NCI-H510A treated with DMSO at 0.1 percent for 48 hours (cell line): Measurements from ENCODE around the gene PRTN3.
"Not testable (repeated sequence)": the region's sequence is repeated elsewhere in the genome, so short reads cannot be mapped to it uniquely, and the experiment has no call there.

Source experiments
- DNase-seq: peaks from one replicate; lab custom pipeline; 2025; lab: John Stamatoyannopoulos, UW

The PRTN3 gene

DNA sequence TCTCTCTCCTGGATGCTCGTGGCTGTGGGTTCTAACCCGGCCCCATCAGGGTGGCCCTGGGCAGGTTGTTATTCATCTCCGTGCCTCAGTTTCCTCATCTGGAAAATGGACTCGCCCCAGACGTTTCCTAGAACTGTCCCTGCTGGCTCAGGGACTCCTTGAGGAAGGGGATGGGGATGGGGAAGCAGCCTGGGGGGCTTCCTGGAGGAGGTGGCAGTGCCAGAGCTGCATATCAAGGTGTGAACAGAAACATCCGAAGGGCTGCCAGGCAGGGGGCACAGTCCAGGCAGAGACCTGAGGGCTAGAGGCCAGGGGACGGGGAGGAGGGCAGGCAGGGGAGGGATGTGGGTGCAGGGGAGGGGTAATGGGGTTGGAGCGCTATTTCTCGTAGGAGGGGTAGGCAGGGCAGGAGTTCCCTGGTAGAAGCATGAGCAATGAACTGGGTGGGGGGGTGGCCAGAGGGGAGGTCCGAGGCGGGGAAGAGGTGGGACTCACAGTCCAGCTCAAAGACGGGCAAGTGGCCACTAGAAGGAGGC is 7.7 kb downstream of the PRTN3 start:
- no peak for DNase-seq

GRCh38 chr19:849195-849594 is 8.4 kb downstream of the PRTN3 start:
- DNase-seq, result not testable (repeated sequence)

GRCh38 chr19:850221-850978 is 9.6 kb downstream of the PRTN3 start:
- no peak for DNase-seq

- no peak for DNase-seq
Observed at GRCh38 chr19:850979-851335, 10.2 kb downstream of the PRTN3 start.

GRCh38 chr19:852136-853013 is 11.6 kb downstream of the PRTN3 start, which contains the start of gene ELANE:
Gene ELANE (plus strand): TSS chr19:852303. CDS start chr19:852329, 26 bp downstream.
- no peak for DNase-seq

- no peak for DNase-seq
Observed at GRCh38 chr19:853014-853585, 12.3 kb downstream of the PRTN3 start.

DNA sequence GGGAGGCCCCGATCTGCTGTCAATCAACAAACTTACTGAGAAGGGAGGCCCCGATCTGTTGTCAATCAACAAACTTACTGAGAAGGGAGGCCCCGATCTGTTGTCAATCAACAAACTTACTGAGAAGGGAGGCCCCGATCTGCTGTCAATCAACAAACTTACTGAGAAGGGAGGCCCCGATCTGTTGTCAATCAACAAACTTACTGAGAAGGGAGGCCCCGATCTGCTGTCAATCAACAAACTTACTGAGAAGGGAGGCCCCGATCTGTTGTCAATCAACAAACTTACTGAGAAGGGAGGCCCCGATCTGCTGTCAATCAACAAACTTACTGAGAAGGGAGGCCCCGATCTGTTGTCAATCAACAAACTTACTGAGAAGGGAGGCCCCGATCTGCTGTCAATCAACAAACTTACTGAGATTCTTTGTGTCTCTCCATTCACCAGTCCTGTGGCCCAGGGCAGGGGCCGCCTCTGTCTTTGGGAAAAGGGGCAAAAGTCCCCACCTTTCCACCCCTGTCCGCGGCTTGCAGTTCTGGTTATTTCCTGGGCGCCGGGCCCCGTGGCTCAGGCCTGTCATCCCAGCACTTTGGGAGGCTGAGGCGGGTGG is 12.9 kb downstream of the PRTN3 start:
- not testable (repeated sequence) for DNase-seq

DNA sequence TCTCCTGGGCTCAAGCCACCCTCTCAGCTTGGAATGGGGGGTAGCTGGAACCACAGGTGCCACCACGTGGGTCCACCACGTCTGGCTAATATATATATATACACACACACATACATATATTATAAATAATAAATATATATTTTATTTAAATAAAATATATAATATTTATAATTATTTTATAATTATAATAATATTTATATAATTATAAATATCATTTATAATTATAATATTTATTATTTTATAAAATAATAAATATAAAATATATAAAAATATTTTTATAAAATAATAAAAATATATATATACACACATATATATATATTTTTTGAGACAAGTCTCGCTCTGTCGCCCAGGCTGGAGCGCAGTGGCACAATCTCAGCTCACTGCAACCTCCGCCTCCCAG is 13.8 kb downstream of the PRTN3 start:
- no peak for DNase-seq

DNA sequence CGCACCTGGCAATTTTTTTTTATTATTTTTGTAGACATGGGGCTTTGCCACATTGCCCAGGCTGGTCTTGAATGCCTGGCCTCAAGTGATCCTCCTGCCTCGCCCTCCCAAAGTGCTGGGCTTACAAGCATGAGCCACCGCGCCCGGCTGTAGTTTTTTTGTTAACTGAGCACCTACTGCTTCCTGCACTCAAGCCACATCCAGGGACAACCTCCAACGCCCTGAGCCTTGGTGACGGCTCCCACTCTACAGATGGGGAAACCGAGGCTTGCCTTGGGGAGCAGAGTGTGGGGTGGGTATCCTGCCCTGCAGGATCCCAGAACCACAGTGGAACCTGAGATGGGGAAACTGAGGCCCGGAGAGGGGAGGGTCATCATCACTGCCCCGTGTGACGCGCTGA is 14.3 kb downstream of the PRTN3 start:
- no peak for DNase-seq

DNA sequence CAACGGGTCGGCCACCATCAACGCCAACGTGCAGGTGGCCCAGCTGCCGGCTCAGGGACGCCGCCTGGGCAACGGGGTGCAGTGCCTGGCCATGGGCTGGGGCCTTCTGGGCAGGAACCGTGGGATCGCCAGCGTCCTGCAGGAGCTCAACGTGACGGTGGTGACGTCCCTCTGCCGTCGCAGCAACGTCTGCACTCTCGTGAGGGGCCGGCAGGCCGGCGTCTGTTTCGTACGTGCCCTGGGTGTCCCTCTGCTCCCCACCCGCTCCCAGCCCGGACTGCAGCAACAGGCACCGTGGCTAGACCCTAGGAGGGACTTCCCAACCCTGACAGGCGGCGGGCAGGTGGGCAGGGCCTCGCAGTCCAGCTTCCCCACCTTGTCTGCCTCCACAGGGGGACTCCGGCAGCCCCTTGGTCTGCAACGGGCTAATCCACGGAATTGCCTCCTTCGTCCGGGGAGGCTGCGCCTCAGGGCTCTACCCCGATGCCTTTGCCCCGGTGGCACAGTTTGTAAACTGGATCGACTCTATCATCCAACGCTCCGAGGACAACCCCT is 14.8 kb downstream of the PRTN3 start:
- no peak for DNase-seq

DNA sequence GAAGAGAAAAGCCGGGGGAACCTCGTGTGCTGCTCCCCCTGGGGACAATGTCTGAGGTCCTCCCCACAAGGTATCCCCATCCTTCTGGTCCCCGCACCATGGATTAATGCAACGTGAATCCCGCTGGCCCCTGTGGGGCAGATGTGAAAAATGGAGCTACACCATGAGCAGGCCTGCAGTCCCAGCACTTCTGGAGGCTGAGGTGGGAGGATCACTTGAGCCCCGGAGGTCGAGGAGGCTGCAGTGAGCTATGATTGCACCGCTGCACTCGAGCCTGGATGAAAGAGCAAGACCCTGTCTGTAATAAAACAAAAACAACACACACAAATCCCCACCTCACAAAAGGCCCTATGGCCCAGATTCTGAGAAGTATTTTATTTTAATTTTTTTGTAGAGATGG is 17.5 kb downstream of the PRTN3 start:
- no peak for DNase-seq

DNA sequence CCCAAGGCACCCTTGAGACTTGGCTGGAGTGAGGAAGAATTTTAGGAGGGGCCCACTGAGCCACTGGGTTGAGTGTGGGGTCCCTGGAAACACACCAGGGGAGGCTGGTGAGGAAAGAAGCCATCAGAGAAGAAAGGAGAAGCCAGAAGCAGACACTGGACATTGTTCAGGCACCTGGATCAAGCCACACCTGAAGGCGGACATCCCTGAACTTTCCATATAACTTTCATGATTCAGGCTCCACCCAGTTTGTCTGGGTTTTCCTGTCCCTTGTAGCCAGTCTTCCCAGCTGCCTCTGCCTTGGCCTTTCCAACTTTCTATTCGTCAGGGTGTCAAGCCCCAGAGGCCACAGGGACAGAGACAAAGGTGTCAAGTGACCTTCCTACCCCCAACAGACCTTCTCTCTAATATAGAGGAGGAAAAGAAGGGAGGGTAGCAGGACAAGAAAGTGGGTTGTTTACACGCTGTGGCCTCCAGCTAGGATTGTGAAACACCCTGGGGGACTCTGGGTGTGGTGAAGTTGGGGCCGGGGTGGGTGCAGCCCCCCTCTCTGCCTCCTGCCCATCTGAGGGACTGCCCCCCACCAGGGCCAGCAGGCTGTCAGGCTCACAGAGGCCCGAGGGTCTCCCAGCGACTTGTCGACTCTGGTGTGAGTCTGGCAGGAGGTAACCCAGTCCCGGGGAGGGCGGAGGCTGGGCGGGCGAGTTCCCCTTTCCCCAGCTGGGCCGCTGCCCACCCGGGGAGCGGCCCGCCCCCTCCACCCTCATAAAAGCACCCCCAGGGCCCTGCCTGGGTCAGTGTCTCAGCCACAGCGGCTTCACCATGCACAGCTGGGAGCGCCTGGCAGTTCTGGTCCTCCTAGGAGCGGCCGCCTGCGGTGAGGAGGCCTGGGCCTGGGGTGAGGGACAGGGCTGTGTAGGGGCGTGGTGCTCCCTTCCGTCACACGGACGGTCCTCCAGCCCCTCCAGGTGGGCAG is 18.4 kb downstream of the PRTN3 start, which contains the start of gene CFD:
TSS of gene CFD (plus strand) at position 797 of the 976 bp plus-strand sequence. CDS start at position 823, 26 bp downstream.
- DNase-seq, result no peak

DNA sequence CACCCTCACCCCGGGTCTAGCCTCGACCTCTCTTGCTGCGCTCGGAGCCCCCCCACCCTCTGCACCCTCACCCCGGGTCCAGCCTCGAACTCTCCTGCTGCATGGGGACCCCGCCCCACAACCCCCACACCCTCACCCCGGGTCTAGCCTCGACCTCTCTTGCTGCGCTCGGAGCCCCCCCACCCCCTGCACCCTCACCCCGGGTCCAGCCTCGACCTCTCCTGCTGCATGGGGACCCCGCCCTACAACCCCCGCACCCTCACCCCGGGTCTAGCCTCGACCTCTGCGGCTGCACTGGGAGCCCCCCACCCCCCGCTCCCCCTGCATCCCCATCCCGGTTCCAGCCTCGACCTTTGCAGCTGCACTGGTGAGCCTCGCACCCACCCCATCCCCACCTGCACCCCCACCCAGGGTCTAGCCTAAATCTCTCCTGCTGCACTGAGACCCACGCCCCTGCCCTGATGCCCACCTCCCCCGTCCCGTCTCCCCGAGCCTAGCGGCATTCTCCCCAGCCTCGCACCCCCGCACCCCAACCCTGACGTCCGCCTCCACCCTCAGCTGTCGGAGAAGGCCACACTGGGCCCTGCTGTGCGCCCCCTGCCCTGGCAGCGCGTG is 20.4 kb downstream of the PRTN3 start:
- no peak for DNase-seq

DNA sequence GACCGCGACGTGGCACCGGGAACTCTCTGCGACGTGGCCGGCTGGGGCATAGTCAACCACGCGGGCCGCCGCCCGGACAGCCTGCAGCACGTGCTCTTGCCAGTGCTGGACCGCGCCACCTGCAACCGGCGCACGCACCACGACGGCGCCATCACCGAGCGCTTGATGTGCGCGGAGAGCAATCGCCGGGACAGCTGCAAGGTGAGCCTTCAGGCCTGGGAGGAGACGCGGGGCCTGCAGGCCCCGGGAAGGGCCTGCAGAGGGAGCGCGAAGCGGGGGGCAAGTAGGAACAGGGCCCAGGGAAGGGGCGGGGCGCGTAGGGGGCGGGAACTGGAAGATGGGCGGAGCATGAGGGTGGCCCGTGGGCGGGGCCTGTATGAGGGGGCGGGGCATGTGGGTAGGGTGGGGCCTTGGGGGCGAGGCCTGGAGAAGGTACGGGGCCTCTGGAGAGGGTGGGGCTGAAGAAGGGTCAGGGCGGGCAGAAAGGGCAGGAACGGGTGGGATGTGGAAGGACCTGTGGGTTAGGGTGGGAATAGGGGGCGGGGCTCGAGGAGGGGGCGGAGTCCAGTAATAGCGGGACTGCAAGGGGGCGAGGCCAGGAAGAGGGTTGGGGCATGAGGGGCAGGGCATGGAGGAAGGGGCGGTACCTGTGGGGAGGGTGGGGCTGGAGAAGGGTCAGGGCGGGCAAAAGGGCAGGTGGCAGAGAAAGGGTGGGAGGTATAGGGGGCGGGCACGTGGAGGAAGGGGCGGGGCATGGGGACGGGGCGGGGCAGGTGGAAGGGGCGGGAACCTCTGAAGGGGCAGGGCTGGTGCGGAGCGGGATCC is 21.2 kb downstream of the PRTN3 start:
- no peak for DNase-seq

DNA sequence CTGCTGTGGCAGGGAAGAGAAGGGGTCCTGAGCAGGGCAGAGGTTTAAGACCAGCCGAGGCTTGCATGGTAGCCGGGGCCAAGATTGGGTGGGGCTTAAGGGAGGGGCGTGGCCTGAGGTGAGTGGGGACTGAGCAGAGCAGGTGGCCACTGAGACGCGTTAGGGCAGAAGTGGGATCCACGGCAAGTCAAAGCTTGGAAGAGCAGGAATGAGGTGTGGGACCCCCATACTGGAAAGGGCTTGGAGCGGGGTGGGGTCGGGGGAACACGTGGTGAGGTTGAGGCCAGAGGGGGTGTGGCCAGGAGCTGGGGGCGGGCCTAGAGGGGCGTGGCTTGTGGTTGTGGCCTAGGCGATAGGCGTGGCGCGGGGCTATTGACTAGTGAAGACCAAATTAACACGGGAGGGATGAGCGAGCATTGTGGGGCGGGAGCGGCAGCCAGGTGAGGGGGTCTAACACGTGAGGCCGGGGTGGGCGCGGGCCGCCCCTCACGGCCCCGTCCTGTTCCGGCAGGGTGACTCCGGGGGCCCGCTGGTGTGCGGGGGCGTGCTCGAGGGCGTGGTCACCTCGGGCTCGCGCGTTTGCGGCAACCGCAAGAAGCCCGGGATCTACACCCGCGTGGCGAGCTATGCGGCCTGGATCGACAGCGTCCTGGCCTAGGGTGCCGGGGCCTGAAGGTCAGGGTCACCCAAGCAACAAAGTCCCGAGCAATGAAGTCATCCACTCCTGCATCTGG is 21.9 kb downstream of the PRTN3 start:
- DNase-seq, result no peak

- DNase-seq, result no peak
Observed at GRCh38 chr19:863315-863620, 22.5 kb downstream of the PRTN3 start.

- DNase-seq, result no peak
Observed at GRCh38 chr19:866769-867300, 26.0 kb downstream of the PRTN3 start.

DNA sequence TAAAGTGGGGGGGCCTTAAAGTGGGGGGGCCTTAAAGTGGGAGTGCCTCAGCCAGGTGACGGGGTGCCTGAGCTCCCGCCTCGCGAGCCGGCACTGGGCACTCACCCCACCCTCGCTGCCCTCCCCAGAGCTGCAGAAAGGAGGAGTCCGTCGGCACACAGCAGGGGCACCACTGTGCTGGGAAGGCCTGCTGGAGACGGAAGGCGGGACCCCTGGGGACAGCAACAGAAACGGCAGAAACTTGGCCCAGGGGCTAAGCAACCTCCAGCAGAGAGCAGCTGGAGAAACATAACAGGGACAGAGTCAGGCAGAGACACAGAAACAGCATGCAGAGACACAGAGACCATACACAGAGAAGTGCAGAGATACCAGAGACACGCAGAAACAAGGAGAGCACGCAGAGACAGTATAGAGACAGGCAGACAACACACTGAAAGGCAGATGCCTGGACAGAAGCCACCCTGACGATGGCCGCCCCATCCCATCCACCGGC is 26.5 kb downstream of the PRTN3 start:
- no peak for DNase-seq
